ENCODE data around the gene ME3.

- TF ChIP-seq CTCF (conservative IDR thresholded peaks at IDR 0.05; ENCODE audit: low read depth, low read length), result no peak
- no peak for TF ChIP-seq EZH2phosphoT487 (IDR thresholded peaks at IDR 0.05; ENCODE audit: borderline replicate concordance, low read length)
Observed at GRCh38 chr11:86459002-86459385, 213.4 kb downstream of the ME3 start.
